HK-2 (cell line): ENCODE measurements around the gene UMAD1.
A peak's percentile ranks its signal among the peaks of the same experiment; 100 is the strongest.

Source experiments
- DNase-seq: peaks from one replicate; pipeline ENCODE4 v3.0.0-alpha.2; 2018; ENCODE audit not compliant: unreplicated experiment

The UMAD1 gene

GRCh38 chr7:7640221-7641128 lies at the start of gene UMAD1:
UMAD1 (plus strand) TSS chr7:7640752; CDS start chr7:7673372, 32,620 bp downstream.
- DNase-seq: peak; percentile 99

GRCh38 chr7:7595451-7595850 lies 45.1 kb upstream of the UMAD1 start:
- DNase-seq: no peak

DNA sequence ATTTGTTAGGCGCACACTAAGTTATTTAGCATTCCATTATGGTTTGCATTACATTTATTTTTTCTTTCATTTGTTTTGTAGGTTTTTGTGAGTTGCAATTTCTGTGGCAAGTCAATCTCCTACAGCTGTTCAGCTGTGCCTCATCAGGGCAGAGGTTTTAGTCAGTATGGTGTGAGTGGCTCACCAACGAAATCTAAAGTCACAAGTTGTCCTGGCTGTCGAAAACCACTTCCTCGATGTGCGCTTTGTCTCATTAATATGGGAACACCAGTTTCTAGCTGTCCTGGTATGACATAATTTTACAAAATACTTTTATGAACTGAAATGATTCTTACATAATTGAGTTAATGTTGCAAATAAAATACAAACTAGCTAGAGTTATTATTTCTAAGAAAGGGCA lies 44.4 kb upstream of the UMAD1 start:
- no peak for DNase-seq

GRCh38 chr7:7607010-7607409 lies 33.5 kb upstream of the UMAD1 start:
- DNase-seq: no peak

- DNase-seq: no peak
These were observed 31.2 kb upstream of the UMAD1 start for GRCh38 chr7:7609330-7609729.

DNA sequence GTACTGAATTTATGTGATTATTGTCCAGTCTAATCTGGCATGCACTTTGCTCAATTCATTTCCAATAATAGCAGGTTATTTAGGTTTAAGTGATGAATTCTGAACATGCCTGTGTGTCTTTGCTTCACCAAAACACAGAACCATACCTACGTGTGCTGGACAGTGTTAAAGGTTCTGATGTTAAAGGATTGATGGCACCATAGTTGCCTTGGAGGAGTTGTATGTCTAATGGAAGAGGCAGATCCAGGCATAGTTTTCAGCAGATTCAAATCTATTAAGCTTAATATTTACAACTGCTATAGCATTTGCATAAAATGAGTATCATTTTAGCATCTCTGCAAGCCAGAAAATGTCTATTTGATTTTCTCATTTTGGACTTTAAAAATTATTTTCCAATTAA lies 28.0 kb upstream of the UMAD1 start:
- DNase-seq: no peak

DNA sequence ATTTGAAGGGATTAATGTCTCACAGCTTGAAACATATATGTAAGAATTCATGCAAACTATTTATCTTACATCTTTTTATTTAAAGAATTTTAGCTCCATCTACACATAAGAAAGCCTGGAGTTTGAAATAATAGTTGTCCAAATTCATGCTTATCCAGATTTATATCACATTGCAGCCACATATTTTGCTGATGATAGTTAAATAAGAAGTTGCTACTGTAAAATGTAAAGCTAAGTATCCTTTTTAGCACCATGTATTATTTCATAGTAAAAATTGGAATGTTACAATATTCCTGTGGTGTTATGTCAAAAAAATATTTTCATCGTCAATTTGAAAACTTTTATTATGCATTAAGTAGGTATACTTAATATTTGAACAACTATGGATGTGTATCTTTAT lies 27.3 kb upstream of the UMAD1 start:
- DNase-seq: no peak

- DNase-seq: no peak
These were observed 26.4 kb upstream of the UMAD1 start for GRCh38 chr7:7614018-7614741.

DNA sequence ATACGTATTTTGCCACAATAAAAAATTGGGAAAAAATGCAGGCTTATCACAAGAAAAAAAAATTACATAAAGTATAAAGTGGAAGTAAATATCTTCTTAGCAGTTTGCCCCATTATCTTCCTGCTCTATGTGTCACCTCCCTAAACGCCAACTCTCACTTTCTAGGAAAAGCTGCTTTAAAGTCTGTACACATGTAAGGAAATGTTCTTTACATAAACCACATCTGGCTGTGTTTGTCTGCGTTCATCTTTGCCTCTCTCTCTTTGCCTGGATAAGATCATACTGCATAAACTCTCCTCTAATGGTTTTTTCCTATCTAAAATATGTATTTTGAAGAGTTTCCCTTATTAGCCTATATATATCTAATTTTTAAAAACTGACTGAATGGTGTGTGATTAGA lies 23.0 kb upstream of the UMAD1 start:
- no peak for DNase-seq

DNA sequence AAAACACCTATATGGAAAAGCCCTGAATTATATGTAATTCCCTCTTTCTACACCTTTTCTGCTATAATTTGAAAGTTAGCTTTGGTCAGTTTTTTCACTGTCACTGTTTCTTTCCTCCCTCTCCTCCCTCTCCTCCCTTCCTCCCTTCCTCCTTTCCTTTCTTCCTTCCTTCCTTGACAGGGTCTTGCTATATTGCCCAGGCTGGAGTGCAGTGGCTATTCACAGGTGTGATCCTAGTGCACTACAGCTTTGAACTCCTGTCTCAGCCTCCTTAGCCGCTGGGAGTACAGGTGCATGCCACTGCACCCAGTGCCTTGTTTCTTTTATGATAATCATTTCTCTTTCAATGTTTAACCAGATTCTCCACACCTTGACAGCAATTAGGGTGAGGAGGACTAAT lies 22.1 kb upstream of the UMAD1 start:
- DNase-seq: no peak

DNA sequence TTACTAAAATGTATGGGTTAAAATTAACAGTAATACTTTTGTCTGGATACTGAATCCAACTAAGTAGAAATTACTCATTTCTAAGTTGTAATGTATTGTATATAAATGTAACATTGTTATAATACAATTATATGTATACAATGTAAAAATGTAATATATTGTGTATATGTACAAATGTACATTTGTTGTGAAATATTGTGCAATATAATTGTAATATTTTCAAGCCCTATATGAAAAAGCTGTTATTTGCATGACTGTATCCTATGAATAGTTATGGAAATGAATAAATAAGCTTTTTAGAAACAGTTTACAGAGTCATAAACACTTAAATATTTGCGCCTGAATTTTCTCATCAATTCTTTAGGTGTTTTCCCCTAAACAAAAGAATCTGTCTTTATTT lies 20.3 kb upstream of the UMAD1 start:
- no peak for DNase-seq

GRCh38 chr7:7620644-7621210 lies 19.8 kb upstream of the UMAD1 start:
- no peak for DNase-seq

DNA sequence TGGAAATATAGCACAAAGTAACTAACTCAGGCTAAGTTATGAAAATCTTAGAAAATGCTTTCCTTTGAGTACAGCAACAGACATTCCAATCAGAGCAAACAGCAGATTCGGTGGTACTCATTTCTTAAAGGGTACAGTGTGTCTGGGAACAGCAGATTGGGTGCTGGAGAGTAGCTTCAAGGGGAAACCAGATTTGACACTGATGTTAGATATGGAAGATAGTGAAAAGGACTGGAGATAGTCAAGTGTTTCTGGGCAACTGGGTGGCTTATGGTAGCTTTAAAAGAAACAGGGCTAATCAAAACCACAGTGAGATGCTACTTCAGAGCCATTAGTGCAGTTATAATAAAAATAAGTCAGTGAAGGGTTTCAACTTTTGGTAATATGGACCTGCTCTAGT lies 12.1 kb upstream of the UMAD1 start:
- DNase-seq: no peak

DNA sequence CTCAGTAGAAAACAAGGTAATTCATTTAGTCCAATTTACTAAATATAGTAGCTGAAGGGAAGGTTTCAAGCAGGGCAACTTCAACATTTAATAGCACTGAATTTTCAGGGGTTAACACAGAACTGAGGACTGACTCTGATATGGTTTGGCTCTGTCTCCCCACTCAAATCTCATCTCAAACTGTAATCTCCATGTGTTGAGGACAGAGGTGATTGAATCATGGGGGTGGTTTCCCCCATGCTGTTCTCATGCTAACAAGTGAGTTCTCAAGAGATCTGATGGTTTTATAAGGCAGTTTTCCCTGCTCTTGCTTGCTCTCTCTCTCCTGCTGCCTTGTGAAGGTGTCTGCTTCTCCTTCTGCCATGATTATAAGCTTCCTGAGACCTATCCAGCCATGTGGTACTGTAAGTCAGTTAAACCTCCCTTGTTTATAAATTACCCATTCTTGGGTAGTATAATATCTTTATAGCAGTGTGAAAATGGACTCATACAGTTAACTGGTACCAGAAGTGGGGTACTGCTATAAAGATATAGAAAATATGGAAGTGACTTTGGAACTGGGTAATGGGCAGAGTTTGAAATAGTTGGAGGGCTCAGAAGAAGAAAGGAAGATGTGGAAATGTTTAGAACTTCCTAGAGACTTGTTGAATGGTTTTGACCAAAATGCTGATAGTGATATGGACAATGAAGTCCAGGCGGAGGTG lies 9.8 kb upstream of the UMAD1 start:
- no peak for DNase-seq

DNA sequence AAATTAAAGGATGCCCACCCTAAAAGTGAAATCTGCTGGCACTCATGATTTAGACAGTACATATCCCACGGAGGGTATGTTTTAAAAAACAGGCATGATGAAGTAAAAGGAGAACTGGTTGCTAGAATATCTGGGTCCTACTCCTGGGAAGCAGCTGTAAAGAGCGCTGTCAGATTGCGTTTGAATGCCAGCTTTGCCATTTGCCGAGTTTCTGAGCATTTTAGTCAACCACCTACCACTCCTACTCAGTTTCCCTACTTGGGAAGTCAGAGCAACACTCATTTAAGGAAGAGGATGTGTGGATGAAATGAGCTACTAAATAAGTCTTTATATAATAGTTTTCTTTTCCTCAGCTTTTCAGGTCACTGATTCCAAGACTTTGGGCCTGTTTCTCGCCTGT lies 1.1 kb upstream of the UMAD1 start:
- no peak for DNase-seq

- DNase-seq: no peak
These were observed 718 bp upstream of the UMAD1 start for GRCh38 chr7:7639847-7640220.

DNA sequence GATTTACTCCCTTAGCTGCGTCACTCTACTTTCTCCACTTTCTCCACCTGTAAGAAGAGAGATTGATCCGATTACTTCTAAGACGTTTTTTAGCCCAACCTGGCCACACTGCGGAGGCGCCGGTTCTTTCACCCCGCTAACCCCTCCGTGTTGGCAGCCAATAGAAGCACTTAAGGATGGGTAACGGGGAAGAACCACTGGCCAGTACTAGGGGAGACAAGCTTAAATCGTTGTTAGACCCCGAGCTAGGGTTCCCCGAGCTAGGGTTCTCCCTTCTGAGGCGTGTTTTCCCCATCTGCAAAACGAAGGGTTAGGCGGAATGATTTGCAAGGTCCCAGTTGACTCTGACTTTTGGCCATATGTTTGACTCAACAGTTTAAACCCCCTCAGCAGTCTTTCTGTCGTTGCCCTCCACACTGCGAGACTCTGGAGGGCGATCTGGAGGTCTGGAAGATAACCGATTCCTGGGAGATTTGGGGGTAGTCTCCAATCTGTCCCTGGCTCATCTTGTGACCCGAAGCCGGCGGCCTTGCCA lies 644 bp downstream of the UMAD1 start:
- DNase-seq: no peak

GRCh38 chr7:7642081-7642480 lies 1.5 kb downstream of the UMAD1 start:
- no peak for DNase-seq

DNA sequence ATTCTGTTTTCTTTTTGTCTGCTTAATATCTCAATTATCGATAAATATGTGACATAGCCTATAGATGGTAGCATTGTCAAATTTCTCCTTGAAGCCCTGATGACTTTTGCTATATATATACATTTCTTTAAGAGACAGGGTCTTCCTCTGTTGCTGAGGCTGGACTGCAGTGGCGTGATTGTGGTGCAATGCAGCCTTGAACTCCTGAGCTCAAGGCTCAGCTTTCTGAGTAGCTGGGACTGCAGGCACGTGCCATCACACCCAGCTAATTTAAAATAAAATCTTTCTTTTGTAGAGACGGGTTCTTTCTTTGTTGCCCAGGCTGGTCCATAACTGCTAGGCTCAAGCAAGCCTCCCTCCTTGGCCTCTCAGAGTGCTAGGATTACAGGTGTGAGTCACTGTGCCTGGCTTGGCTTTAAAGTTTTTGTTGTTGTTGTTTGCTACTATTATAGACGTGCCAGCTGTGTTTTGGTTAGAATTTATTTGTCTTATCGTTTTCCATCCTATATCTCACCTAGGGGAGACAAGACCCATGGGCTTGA lies 7.0 kb downstream of the UMAD1 start:
- no peak for DNase-seq

DNA sequence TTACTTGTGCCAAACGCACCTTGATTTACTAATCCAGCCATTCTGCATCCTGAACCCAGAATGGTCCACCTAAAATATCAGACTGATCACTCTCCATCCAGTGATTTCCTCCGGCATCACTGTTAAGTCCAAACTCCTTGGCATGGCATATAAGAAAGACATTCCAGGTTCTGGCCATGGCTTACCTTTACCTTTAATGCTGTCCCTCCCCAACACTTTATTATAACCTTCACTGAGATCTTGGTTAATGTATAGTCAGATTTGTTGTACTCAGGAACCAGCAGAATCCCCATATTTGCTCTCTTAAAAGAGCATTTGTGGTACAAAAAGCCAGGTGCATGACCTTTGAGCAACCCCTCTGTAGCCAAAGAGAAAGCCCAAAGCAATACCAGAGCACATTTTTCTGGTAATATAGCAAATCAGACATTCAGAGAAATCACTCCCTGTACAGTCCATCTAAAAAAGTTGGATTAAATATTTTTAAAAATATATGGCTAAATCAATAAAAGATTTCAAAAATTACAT lies 10.2 kb downstream of the UMAD1 start:
- DNase-seq: no peak

DNA sequence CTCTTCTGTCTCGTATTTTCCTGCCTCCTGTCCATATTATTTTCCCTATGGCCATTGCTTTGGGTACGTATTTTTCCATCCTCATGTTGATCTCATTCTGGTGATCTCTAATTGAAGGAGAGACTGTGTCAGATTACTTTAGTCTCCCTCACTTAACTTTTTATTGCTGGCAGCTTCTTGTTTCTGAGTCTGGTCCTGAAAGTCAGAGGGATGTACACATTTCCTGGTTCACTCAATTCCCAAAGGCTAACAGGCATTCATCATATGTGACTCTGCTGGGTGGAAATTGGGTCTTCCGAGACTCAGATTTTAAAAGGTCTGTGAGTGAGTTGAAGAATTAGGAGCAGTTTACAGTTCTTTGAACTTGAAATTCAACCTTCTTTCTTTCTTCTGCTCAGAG lies 10.9 kb downstream of the UMAD1 start:
- no peak for DNase-seq
